Kidney (tissue), 14 donors: ENCODE results near the gene RAB28. TPM values are rescaled to one million over a fixed set of nuclear protein-coding genes. Genes with fewer than 3 reads are reported as not detected.

Experiments used
- DNase-seq, 5 donors: peaks; one replicate each; pipeline ENCODE4 v3.0.0-alpha.2; 2013 to 2020
- FAIRE-seq: peaks from 2 replicates; lab custom pipeline; 2012; peaks lifted over from hg19 to GRCh38; lab: Jason Lieb, UNC
- H3K27ac ChIP-seq, 2 donors: one replicate each; pipeline ENCODE4 v1.7.0; 2013; ENCODE audit warnings: low read depth in 2 of 2, low read length in 2 of 2, inconsistent platforms in 1 of 2
- H3K27me3 ChIP-seq: one replicate; pipeline ENCODE4 v1.7.1; 2013; ENCODE audit warnings: low read length, inconsistent platforms; ENCODE audit not compliant: control insufficient read depth, insufficient read depth
- H3K36me3 ChIP-seq, 3 donors: one replicate each; pipeline versions ENCODE4 v1.7.0 to v1.7.1; 2013; ENCODE audit warnings: low read length in 3 of 3, control low read depth in 1 of 3, inconsistent platforms in 1 of 3; ENCODE audit not compliant: insufficient read depth in 3 of 3, control insufficient read depth in 2 of 3
- H3K4me1 ChIP-seq, 3 donors: one replicate each; pipeline versions ENCODE4 v1.7.0 to v1.7.1; 2013; ENCODE audit warnings: low read length in 3 of 3, inconsistent platforms in 1 of 3, low read depth in 1 of 3; ENCODE audit not compliant: control insufficient read depth in 2 of 3, insufficient read depth in 2 of 3
- H3K4me3 ChIP-seq, 3 donors: one replicate each; pipeline versions ENCODE4 v1.7.0 to v1.8.1; 2013; ENCODE audit warnings: low read length in 3 of 3, control low read depth in 1 of 3, inconsistent platforms in 1 of 3
- H3K9ac ChIP-seq, 3 donors: one replicate each; pipeline versions ENCODE4 v1.7.0 to v1.7.1; 2013; ENCODE audit warnings: low read length in 3 of 3, control low read depth in 1 of 3, inconsistent platforms in 1 of 3
- H3K9me3 ChIP-seq, 3 donors: one replicate each; pipeline versions ENCODE4 v1.7.0 to v1.7.1; 2013; ENCODE audit warnings: low read length in 3 of 3, control low read depth in 1 of 3, inconsistent platforms in 1 of 3; ENCODE audit not compliant: control insufficient read depth in 2 of 3, insufficient read depth in 1 of 3
- intact Hi-C: fragments of 100-400 bp; cut with DNase I; formaldehyde crosslinking; loops from one replicate; pipeline ENCODE4 v1.11.1; 2022
- polyA plus RNA-seq: library from polyadenylated mRNA; stranded (reverse); fragments of 350-450 nt; fragmentation: Illumina TruSeq; extraction: RNeasy Lipid Tissue Mini Kit (QIAGEN cat#74804); gene quantifications from one replicate; pipeline ENCODE4 v1.2.3, GENCODE V29; 2014; ENCODE audit warnings: low read depth, low replicate concordance; ENCODE audit not compliant: insufficient read depth
- total RNA-seq: library from RNA; stranded (reverse); fragmentation: NEBNext Ultra II Directional; extraction: Animal tissue kit (Norgen Biotek cat#: 25700); gene quantifications from one replicate; pipeline ENCODE4 v1.2.1, GENCODE V29; 2021
- TF ChIP-seq, protein P1 (sequence below): IDR thresholded peaks from 3 replicates; pipeline ENCODE4 v1.5.1; 2012; ENCODE audit warnings: mild to moderate bottlenecking, moderate library complexity, borderline replicate concordance; ENCODE audit not compliant: insufficient read depth; ENCODE audit errors: extremely low read depth
- donor health status: control.
- donor health status: control.
- donor health status: control.
- donor health status: control.
- donor health status: control.
- donor health status: DM: yes; HTN: yes; CAD: no.
- donor health status: Normal renal cell carcinoma (clear cell type).

The RAB28 gene
- total and polyA plus RNA-seq, 2 donors from 2014 or later, result 16.2 to 19.1 TPM

GRCh38 chr4:13493793-13494192 is 9.7 kb upstream of the RAB28 start:
- TF ChIP-seq, protein P1, sequence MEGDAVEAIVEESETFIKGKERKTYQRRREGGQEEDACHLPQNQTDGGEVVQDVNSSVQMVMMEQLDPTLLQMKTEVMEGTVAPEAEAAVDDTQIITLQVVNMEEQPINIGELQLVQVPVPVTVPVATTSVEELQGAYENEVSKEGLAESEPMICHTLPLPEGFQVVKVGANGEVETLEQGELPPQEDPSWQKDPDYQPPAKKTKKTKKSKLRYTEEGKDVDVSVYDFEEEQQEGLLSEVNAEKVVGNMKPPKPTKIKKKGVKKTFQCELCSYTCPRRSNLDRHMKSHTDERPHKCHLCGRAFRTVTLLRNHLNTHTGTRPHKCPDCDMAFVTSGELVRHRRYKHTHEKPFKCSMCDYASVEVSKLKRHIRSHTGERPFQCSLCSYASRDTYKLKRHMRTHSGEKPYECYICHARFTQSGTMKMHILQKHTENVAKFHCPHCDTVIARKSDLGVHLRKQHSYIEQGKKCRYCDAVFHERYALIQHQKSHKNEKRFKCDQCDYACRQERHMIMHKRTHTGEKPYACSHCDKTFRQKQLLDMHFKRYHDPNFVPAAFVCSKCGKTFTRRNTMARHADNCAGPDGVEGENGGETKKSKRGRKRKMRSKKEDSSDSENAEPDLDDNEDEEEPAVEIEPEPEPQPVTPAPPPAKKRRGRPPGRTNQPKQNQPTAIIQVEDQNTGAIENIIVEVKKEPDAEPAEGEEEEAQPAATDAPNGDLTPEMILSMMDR, result no peak
- Histone ChIP-seq H3K9me3 (no peaks in the 10 kb centered on the region), H3K27me3 (no peaks in the 10 kb centered on the region), H3K27ac (no peak overlapping the region), H3K4me3 (no peak overlapping the region), H3K36me3 (no peaks in the 10 kb centered on the region), H3K4me1 (no peaks in the 10 kb centered on the region), H3K9ac (no peak overlapping the region)
- no peak for FAIRE-seq
- intact Hi-C loops, result no loop called here
- DNase-seq, result no peak

DNA sequence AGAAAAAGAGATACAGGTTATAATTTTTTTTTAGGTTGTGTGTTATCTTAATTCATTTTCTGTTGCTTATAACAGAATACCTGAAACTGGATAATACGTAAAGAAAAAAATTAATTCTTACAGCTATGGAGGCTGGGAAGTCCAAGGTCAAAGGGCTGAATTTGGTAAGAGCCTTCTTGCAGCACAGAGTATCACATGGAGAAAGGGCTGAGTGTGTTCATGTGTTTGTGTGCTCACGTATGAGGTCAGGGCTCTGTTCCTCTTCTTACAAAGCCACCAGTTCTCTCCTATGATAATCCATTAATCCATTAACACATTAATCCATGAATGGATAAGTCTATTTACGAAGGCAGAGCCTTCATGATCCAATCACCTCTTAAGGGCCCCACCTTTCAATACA is 8.6 kb upstream of the RAB28 start:
- no peak for FAIRE-seq
- no peak overlapping the region for H3K4me3 ChIP-seq
- no peaks in the 10 kb centered on the region for H3K36me3 ChIP-seq
- no peaks in the 10 kb centered on the region for H3K9me3 ChIP-seq
- DNase-seq, result no peak
- H3K9ac ChIP-seq, result no peak overlapping the region
- H3K27ac ChIP-seq, result no peak overlapping the region
- H3K4me1 ChIP-seq, result no peaks in the 10 kb centered on the region
- no peaks in the 10 kb centered on the region for H3K27me3 ChIP-seq
- intact Hi-C loops, result no loop called here
- TF ChIP-seq, protein P1, result no peak

GRCh38 chr4:13484749-13485221 is 645 bp upstream of the RAB28 start:
- intact Hi-C loops, result no loop called here
- FAIRE-seq (no peak), DNase-seq (no peak)
- Histone ChIP-seq H3K36me3 (no peaks in the 10 kb centered on the region), H3K9ac (peak overlapping the region; percentile 14 to 91 (median 37)), H3K4me1 (peaks cover 0 to 12% (median 0%) of the 10 kb centered on the region in 3 donors), H3K27me3 (no peaks in the 10 kb centered on the region), H3K27ac (no peak overlapping the region), H3K4me3 (peak overlapping the region; percentile 78 to 92 (median 92)), H3K9me3 (no peaks in the 10 kb centered on the region)
- TF ChIP-seq, protein P1, result no peak

DNA sequence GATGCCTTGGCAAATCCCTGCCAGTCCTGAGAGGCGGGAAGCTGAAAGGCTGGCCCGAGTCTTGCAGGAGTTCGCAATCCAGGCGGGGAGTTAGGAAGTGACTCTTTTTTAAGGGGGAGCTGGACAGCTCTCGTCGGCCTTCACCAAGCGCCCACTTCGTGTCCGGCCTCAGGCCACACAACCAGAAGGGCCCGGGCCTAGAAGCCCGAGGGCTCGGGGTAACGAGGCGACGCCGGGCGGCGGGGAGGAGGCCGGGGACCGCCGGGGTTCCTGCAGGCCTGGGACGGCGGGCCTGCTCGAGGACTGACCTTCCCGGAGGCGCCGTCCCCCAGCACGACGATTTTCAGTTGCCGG is 395 bp downstream of the RAB28 start:
- Histone ChIP-seq H3K4me3 (peak overlapping the region; percentile 50 to 92 (median 78)), H3K36me3 (no peaks in the 10 kb centered on the region), H3K27ac (peak overlapping the region; percentile 92 to 98), H3K9me3 (no peaks in the 10 kb centered on the region), H3K9ac (peak overlapping the region; percentile 46 to 90 (median 81)), H3K4me1 (peaks cover 0 to 12% (median 0%) of the 10 kb centered on the region in 3 donors), H3K27me3 (no peaks in the 10 kb centered on the region)
- FAIRE-seq (no peak), DNase-seq (peak in 3 of 5 donors; percentile 71 to 83 (median 80))
- TF ChIP-seq, protein P1, result no peak
- intact Hi-C loops, result no loop called here
